Kidney epithelial cell (primary cell): ENCODE data around the gene ENTPD8. TPM values are rescaled to one million over a fixed set of nuclear protein-coding genes. Genes with fewer than 3 reads are reported as not detected.

ENCODE experiments used
- DNase-seq: peaks from one replicate; pipeline ENCODE4 v3.0.0-alpha.2; 2010; ENCODE audit warnings: low read depth
- H3K27me3 ChIP-seq: 2 replicates; pipeline ENCODE4 v1.6.0; 2011; ENCODE audit warnings: low read length; ENCODE audit not compliant: control insufficient read depth, insufficient read depth
- H3K36me3 ChIP-seq: 2 replicates; pipeline ENCODE4 v1.5.1; 2011; ENCODE audit warnings: low read length; ENCODE audit not compliant: control insufficient read depth, insufficient read depth
- H3K4me3 ChIP-seq: 2 replicates; pipeline ENCODE4 v1.5.1; 2011; ENCODE audit warnings: low read depth, mild to moderate bottlenecking, control low read depth, low read length
- total RNA-seq: library from RNA; depleted of rRNA; stranded (reverse); fragments of >200 nt; gene quantifications from 2 replicates; pipeline ENCODE4 v1.2.3, GENCODE V29; 2015
- TF ChIP-seq, protein P1 (sequence below): IDR thresholded peaks from 2 replicates; pipeline ENCODE4 v1.5.1; 2011; ENCODE audit warnings: mild to moderate bottlenecking, moderate library complexity, low read length, control low read depth, inconsistent platforms; ENCODE audit not compliant: insufficient read depth, poor library complexity, severe bottlenecking

ENTPD8 gene
- total RNA-seq, 1 donor from 2014 or later = not detected

GRCh38 chr9:137428841-137429545, 12.2 kb downstream of the ENTPD8 start:
- TF ChIP-seq, protein P1, sequence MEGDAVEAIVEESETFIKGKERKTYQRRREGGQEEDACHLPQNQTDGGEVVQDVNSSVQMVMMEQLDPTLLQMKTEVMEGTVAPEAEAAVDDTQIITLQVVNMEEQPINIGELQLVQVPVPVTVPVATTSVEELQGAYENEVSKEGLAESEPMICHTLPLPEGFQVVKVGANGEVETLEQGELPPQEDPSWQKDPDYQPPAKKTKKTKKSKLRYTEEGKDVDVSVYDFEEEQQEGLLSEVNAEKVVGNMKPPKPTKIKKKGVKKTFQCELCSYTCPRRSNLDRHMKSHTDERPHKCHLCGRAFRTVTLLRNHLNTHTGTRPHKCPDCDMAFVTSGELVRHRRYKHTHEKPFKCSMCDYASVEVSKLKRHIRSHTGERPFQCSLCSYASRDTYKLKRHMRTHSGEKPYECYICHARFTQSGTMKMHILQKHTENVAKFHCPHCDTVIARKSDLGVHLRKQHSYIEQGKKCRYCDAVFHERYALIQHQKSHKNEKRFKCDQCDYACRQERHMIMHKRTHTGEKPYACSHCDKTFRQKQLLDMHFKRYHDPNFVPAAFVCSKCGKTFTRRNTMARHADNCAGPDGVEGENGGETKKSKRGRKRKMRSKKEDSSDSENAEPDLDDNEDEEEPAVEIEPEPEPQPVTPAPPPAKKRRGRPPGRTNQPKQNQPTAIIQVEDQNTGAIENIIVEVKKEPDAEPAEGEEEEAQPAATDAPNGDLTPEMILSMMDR = no peak
- no peak overlapping the region for H3K4me3 ChIP-seq
- DNase-seq = no peak
- H3K27me3 ChIP-seq = peaks cover 40% of the 10 kb centered on the region
- no peaks in the 10 kb centered on the region for H3K36me3 ChIP-seq

DNA sequence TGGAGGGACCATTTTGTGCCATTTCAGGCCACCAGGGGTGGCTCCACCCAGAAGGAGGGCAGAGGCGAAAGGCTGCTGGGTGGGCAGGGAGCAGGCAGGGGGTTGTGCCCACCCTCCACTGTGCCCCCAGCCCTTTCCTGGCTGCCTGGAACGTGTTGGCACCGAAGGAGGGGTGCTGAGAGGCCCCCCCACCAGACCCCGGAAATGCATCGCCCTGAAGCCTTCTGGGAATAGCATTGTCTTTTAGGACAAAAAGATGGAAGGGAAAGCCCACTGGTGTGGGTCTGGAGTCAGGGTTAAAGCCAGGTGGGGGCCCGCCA, 12.9 kb downstream of the ENTPD8 start:
- no peak overlapping the region for H3K4me3 ChIP-seq
- peaks cover 33% of the 10 kb centered on the region for H3K27me3 ChIP-seq
- TF ChIP-seq, protein P1 = no peak
- no peaks in the 10 kb centered on the region for H3K36me3 ChIP-seq
- DNase-seq = no peak

DNA sequence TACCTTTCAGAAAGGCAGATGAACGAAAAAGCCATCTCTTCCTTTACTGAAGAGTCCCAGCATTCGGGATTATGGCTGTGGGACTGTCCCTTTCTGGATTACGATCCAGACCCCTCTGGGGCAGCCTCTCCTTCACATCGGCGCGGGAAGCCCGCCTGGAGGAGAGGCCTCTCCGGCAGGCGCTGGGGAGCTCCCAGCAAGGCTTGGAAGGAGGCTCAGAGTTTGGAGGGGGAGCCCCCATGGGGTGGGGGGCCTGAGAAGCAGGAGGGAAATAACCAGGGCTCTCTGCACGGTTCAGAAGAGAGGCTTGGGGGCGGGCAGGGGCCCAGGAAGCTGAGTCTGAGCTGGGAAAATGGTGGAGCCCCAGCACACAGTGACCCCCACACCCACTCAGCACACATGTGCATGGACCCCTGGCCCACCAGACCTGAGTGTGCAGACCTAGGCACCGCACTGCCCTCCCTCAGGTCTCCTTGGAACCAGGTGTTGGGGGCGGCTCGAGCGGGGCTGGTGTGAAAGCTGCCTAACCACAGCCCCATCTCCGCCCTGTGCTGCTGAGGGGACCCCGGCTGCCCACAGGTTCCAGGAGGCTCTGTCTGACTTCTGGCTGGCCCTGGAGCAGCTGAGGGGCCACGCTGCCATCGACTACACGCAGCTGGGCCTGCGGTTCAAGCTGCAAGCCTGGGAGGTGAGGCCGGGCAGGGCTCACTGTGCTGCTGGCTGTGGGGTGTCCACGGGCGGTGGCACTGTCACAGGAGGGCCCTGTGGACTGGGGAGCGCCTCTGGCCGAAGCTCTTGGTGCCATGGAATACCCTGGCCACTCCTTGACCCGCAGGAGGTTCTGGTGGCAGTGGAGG, 13.5 kb downstream of the ENTPD8 start:
- no peak for DNase-seq
- H3K4me3 ChIP-seq = no peak overlapping the region
- H3K27me3 ChIP-seq = peaks cover 29% of the 10 kb centered on the region
- no peaks in the 10 kb centered on the region for H3K36me3 ChIP-seq
- TF ChIP-seq, protein P1 = no peak

GRCh38 chr9:137426018-137426681, 15.0 kb downstream of the ENTPD8 start:
- TF ChIP-seq, protein P1 = no peak
- H3K4me3 ChIP-seq = no peak overlapping the region
- peaks cover 19% of the 10 kb centered on the region for H3K27me3 ChIP-seq
- no peak for DNase-seq
- no peaks in the 10 kb centered on the region for H3K36me3 ChIP-seq

DNA sequence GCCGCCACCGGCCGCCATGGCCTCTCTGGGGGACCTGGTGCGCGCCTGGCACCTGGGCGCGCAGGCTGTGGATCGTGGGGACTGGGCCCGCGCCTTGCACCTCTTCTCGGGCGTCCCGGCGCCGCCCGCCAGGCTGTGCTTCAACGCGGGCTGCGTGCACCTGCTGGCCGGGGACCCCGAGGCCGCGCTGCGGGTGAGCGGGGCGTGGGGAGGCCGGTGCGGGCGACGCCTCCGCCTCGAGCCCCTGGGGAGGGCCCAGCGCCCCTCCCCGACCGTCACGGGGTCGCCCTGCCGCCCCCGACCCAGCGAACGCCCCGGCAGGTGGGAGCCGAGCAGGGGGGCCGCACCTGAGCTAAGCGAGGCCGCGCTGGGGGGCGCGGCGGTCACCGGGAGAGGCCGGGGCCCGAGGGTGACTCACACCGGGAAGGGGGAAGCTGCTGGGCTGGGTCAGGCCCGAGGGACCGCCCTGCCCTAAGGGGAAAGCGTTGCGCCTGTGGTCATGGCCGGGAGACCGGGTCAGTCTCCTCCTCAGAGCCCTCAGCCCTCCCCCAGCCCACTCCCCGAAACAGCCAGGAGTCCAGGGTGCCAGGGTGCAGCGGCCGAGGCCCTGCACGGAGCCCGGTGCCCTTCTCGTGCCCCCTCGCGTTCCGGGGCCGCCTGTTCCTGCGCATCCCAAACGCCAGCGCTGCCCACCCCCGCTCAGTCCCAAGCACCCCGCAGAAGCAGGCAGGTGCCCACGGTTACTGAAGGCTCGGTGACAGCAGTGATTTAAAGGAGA, 17.5 kb downstream of the ENTPD8 start:
- TF ChIP-seq, protein P1 = no peak
- Histone ChIP-seq H3K4me3 (peak overlapping the region; percentile 45), H3K36me3 (no peaks in the 10 kb centered on the region), H3K27me3 (peaks cover 6% of the 10 kb centered on the region)
- no peak for DNase-seq
